Stimulated activated CD8-positive, alpha-beta memory T cell treated with anti-CD3 and anti-CD28 coated beads, Interleukin-7, amount 100 ng/mL, for 48 hours (primary cell): ENCODE results near the gene PTPRN2.
"Not testable (repeated sequence)": the region's sequence is repeated elsewhere in the genome, so short reads cannot be mapped to it uniquely, and the experiment has no call there.

ENCODE experiments used
- DNase-seq, 2 donors: peaks; one replicate each; pipeline ENCODE4 v3.0.0-alpha.2; 2020; ENCODE audit warnings: low read depth in 1 of 2; ENCODE audit errors: extremely low read depth in 1 of 2

Gene PTPRN2

GRCh38 chr7:157952841-157953645 lies 634.6 kb downstream of the PTPRN2 start:
- no peak for DNase-seq

DNA sequence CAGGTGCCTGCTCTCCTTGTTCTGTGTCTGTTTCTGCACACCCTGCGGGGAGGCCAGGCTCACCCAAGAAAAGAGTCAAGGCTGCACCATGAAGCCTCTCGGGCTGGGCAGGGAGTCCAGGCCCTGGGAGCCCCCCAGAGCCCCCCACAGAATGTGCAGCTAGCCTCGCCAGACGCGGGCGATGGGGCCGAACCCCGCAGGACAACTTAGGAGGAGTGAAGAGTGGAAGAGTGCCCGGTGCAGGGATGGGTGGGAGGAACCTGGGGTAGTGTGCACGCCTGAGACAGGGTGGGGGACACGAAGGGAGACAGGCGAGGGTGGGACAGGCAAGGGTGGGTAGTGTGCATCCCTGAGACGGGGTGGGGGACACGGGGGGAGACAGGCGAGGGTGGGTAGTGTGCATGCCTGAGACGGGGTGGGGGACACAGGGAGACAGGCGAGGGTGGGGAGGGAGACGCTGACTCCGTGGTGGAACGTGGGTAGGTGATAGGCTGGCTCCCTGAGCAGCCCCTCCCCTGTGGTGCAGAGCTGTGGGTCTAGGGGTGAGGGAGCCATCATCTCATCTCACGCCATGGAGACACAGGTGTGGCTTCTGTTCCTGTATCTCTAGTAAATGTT lies 635.5 kb downstream of the PTPRN2 start:
- DNase-seq: no peak

DNA sequence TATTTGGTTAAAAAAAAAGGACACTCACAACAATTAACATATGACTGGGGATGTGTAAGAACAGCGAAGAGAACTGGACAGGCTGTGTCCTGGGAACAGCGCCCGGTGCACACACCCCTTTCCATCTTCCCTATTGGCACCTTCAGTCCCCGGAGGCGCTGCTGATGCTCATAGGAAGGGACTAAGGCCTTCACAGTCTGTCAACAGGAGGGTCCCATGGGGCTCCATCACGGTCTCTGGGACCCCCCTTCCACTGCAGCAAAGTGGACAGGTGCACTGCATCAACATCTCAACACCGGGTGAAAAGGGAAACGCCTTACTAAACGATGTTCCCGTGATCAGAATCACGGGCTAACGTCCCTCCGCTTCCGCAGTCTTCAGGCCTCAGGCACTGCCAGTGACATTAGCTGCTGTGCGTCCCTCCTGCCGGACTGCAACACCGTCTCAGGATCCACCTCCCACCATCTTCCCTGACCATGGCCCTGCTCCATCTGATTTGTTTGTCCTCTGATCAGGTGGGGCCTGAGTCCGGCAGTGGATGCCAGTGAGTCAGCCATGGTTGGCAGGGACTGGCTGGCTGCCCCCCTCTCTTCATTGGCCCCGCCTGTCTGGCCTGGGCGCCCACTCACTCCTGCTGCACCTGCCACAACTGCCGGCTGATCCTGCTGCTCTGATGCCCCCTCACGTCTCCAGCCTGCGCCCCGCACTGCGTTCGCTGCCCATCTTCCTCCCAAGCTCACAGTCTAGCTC lies 636.1 kb downstream of the PTPRN2 start:
- DNase-seq: no peak

DNA sequence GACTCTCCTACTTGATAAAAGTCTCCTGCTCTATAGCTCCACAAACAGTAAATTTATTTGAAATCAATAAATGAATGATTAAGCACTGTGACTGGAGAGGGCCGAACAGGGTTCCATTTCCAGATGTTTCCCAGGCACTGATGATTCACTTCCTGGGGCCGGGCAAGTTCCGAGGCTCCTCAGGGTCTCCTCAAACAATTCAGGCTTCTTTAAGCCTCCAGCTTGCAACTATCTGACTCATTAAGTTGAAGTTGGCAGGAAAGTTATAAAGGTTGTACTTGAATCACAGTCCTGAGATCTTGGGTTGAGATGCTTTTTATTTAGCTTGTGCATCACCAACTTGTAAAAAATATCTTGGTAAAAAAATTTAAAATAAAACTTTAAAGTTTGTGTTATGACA lies 637.9 kb downstream of the PTPRN2 start:
- no peak for DNase-seq

DNA sequence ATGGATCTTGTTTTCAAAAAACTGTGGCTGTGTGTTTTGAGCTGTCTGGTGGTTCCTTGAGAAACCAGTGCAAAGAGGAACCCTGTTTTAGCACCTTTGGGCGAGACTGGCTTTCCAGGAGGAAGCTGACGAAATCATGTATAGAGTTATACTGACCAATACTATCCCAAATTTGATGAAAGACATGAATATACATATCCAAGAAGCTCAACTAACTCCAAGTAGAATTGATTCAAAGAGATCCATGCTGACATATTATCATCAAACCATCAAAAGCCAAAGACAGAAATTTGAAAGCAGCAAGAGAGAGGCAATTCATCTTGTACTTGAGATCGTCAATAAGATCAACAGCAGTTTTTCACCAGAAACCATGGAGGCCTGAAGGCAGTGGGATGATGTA lies 640.1 kb downstream of the PTPRN2 start:
- no peak for DNase-seq

DNA sequence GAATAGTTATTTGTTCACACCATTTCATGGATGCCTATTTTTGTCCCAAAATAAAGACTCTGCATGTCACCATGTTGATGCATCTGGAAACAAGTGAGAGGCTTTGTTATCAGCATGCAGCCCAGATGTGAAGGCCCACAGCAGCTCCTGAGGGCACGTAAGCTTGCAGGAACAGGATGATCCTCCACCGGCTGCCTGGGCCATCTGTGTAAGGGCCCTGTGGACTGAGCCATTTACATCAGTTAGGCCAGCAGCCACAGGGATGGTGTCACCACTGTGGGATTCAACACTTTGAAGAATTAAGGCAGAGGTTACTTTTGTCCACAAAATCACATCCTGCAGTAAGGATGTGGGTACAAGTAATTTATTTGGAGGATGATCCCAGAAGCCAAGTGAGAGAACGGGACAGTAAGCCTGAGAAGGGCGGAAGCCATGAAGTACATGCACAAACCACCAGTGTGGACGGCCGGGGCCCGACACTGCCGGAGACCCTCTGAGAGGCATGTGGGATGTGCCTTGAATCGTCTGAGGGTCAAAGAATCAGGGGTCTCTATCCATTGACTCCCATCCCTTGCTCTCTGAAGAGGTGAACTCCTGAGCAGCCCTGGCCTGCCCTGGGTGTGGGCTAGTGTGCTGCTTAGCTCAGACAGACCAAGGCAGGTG lies 641.1 kb downstream of the PTPRN2 start:
- no peak for DNase-seq

GRCh38 chr7:157945401-157945800 lies 642.2 kb downstream of the PTPRN2 start:
- no peak for DNase-seq

DNA sequence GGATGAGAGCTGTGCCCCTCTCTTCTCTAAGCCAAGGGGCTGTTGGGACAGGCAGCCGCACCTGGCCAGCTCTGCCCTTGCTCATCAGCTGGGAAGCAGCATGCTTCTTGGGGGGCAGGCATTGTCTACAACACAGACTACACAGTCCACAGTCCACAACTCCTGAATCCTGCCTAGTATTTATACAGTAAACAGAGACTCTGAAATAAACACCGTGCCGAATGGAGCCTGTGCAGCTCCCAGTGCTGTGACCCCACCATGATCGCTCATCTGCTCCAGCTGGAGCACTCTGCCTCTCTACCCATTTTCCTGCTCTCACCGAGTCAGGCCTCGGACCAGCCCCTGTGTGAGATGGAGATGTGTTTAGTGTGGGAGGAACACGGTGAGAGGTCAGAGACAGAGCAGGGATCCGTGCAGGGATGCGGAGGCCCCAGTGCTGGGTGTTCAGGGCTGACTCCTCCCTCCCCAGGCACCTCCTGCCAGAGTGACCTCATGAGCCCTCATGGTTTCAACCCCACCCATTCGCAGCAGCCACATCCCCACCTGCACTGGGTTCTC lies 642.8 kb downstream of the PTPRN2 start:
- no peak for DNase-seq

GRCh38 chr7:157944051-157944450 lies 643.6 kb downstream of the PTPRN2 start:
- DNase-seq: no peak

- DNase-seq: no peak
Observed at GRCh38 chr7:157943561-157943960, 644.1 kb downstream of the PTPRN2 start.

- DNase-seq: no peak
Observed at GRCh38 chr7:157941210-157941609, 646.4 kb downstream of the PTPRN2 start.

DNA sequence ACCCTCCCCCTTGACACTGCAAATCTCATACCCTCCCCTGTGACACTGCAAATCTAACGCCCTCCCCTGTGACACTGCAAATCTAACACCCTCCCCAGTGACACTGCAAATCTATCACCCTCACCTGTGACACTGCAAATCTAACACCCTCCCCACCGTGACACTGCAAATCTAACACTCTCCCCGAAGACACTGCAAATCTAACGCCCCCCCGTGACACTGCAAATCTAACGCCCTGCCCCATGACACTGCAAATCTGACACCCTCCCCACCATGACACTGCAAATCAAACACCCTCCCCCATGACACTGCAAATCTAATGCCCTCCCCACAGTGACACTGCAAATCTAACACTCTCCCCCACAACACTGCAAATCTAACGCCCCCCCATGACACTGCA lies 647.1 kb downstream of the PTPRN2 start:
- no peak for DNase-seq

DNA sequence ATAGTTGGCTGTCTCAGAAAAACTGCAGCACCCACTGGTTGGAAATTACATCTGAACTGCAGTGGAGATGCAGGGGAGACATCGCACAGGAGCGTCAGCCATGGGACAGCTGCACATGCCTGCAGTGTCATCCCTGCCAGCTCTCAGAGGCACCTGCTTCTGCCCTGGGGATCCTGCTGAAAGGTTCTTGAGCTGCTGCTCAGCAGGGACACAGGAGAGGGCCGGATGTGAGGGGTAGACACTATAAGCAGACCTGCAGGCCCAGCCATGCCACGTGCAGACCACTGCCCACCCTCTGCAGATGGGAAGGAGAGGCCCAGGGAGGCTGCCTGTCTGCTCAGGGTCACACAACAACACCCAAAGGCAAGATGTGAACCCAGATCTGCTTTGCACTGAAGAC lies 649.4 kb downstream of the PTPRN2 start:
- DNase-seq: no peak

GRCh38 chr7:157937406-157937805 lies 650.2 kb downstream of the PTPRN2 start:
- DNase-seq: no peak

DNA sequence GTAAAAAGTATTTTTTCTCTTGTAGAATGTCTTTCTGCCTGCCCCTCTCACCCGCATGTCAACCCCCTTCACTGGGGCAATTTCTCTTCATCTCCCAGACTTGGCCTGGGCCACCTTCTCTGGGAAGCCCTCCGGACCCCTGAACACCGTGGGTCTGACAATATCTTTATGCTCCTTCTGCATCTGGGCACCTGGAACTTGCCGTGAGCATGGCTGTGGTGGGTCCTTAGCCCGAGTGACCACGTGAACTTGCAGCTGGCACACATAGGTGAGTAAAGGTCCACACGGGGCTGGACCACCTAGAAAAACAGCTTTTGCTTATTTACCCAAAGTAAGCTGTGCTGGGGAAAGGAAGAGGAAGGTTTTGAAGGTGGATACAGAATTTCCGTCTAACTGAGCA lies 650.6 kb downstream of the PTPRN2 start:
- no peak for DNase-seq

DNA sequence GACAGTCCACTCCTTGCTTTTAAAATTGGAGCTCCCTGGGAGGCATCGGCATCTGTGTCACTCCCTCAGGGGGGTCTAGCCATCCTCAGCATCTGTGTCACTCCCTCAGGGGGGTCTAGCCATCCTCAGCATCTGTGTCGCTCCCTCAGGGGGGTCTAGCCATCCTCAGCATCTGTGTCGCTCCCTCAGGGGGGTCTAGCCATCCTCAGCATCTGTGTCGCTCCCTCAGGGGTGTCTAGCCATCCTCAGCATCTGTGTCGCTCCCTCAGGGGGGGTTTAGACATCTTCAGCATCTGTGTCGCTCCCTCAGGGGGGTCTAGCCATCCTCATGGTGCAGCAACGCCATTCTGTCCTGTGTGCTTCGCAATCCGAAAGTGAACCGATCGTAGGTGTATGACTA lies 651.9 kb downstream of the PTPRN2 start:
- DNase-seq: not testable (repeated sequence)

DNA sequence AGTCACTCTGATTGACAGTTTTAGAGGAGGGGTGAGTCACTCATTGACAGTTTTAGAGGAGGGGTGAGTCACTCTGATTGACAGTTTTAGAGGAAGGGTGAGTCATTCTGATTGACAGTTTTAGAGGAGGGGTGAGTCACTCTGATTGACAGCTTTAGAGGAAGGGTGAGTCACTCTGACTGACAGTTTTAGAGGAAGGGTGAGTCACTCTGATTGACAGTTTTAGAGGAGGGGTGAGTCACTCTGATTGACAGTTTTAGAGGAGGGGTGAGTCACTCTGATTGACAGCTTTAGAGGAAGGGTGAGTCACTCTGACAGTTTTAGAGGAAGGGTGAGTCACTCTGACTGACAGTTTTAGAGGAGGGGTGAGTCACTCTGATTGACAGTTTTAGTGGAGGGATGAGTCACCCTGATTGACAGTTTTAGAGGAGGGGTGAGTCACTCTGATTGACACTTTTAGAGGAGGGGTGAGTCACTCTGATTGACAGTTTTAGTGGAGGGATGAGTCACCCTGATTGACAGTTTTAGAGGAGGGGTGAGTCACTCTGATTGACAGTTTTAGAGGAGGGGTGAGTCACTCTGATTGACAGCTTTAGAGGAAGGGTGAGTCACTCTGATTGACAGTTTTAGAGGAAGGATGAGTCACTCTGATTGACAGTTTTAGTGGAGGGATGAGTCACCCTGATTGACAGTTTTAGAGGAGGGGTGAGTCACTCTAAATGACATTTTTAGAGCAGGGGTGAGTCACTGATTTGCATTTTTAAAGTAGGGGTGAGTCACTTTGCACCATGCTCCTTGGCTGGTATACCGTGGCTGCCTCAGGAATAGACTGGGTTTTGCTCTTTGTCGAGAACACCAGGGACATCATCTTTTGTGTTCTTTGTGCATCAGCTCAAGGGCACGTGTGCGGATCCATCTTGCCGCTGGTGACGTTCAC lies 654.1 kb downstream of the PTPRN2 start:
- not testable (repeated sequence) for DNase-seq

DNA sequence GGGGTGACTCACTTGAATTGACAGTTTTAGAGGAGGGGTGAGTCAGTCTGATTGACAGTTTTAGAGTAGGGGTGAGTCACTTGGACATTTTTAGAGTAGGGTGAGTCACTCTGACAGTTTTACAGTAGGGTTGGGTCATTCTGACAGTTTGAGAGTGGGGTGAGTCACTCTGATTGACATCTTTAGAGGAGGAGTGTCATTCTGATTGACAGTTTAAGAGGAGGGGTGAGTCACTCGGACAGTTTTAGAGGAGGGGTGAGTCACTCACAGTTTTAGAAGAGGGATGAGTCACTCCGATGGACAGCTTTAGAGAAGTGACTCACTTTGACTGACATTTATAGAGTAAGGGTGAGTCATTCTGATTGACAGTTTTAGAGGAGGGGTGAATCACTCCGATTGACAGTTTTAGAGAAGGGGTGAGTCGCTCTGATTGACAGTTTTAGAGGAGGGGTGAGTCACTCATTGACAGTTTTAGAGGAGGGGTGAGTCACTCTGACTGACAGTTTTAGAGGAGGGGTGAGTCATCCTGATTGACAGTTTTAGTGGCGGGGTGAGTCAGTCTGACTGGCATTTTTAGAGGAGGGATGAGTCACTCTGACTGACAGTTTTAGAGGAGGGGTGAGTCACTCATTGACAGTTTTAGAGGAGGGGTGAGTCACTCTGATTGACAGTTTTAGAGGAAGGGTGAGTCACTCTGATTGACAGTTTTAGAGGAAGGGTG lies 655.0 kb downstream of the PTPRN2 start:
- no peak for DNase-seq

GRCh38 chr7:157930926-157931466 lies 656.6 kb downstream of the PTPRN2 start:
- no peak for DNase-seq
